Embryonic facial prominence (tissue), 1 donor: Measurements from ENCODE around the gene KHDRBS2.

Experiments used
- DNase-seq: peaks from one replicate; pipeline ENCODE4 v3.0.0-alpha.2; 2016; ENCODE audit errors: extremely low spot score

The KHDRBS2 gene

GRCh38 chr6:62035952-62036351 is 250.1 kb downstream of the KHDRBS2 start:
- DNase-seq: no peak

GRCh38 chr6:62013719-62014118 is 272.3 kb downstream of the KHDRBS2 start:
- no peak for DNase-seq

GRCh38 chr6:62009445-62009844 is 276.6 kb downstream of the KHDRBS2 start:
- no peak for DNase-seq

- DNase-seq: no peak
These were observed 296.4 kb downstream of the KHDRBS2 start for GRCh38 chr6:61989616-61990015.

GRCh38 chr6:61980622-61981021 is 305.4 kb downstream of the KHDRBS2 start:
- DNase-seq: no peak

GRCh38 chr6:61977947-61978346 is 308.1 kb downstream of the KHDRBS2 start:
- no peak for DNase-seq

- no peak for DNase-seq
These were observed 308.9 kb downstream of the KHDRBS2 start for GRCh38 chr6:61977099-61977498.

- DNase-seq: no peak
These were observed 326.8 kb downstream of the KHDRBS2 start for GRCh38 chr6:61959196-61959595.

- no peak for DNase-seq
These were observed 332.2 kb downstream of the KHDRBS2 start for GRCh38 chr6:61953851-61954250.

GRCh38 chr6:61951586-61951985 is 334.4 kb downstream of the KHDRBS2 start:
- no peak for DNase-seq

- no peak for DNase-seq
These were observed 335.2 kb downstream of the KHDRBS2 start for GRCh38 chr6:61950811-61951210.

GRCh38 chr6:61949971-61950370 is 336.1 kb downstream of the KHDRBS2 start:
- no peak for DNase-seq

GRCh38 chr6:61949161-61949560 is 336.9 kb downstream of the KHDRBS2 start:
- DNase-seq: no peak

GRCh38 chr6:61947311-61947947 is 338.6 kb downstream of the KHDRBS2 start:
- DNase-seq: no peak

- DNase-seq: no peak
These were observed 345.1 kb downstream of the KHDRBS2 start for GRCh38 chr6:61940919-61941318.

GRCh38 chr6:61935242-61935846 is 350.7 kb downstream of the KHDRBS2 start:
- no peak for DNase-seq

- DNase-seq: no peak
These were observed 376.5 kb downstream of the KHDRBS2 start for GRCh38 chr6:61909486-61909885.

- DNase-seq: no peak
These were observed 384.3 kb downstream of the KHDRBS2 start for GRCh38 chr6:61901748-61902147.

- no peak for DNase-seq
These were observed 391.5 kb downstream of the KHDRBS2 start for GRCh38 chr6:61894536-61894935.

- peak; percentile 45 for DNase-seq
These were observed 398.6 kb downstream of the KHDRBS2 start for GRCh38 chr6:61887423-61887822.

- DNase-seq: peak; percentile 12
These were observed 399.3 kb downstream of the KHDRBS2 start for GRCh38 chr6:61886608-61887259.

- DNase-seq: no peak
These were observed 416.2 kb downstream of the KHDRBS2 start for GRCh38 chr6:61869632-61870400.
